ENCODE results near the gene RABL6.

RABL6 gene

GRCh38 chr9:136856541-136857141, 48.9 kb downstream of the RABL6 start:
- FAIRE-seq (no peak), DNase-seq (ENCODE audit: insufficient read length, low spot score) (no peak)
- TF ChIP-seq, protein P1, sequence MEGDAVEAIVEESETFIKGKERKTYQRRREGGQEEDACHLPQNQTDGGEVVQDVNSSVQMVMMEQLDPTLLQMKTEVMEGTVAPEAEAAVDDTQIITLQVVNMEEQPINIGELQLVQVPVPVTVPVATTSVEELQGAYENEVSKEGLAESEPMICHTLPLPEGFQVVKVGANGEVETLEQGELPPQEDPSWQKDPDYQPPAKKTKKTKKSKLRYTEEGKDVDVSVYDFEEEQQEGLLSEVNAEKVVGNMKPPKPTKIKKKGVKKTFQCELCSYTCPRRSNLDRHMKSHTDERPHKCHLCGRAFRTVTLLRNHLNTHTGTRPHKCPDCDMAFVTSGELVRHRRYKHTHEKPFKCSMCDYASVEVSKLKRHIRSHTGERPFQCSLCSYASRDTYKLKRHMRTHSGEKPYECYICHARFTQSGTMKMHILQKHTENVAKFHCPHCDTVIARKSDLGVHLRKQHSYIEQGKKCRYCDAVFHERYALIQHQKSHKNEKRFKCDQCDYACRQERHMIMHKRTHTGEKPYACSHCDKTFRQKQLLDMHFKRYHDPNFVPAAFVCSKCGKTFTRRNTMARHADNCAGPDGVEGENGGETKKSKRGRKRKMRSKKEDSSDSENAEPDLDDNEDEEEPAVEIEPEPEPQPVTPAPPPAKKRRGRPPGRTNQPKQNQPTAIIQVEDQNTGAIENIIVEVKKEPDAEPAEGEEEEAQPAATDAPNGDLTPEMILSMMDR (IDR thresholded peaks at IDR 0.05; ENCODE audit: insufficient read depth, missing control alignments): no peak

- TF ChIP-seq, protein P1 (IDR thresholded peaks at IDR 0.05; ENCODE audit: insufficient read depth, missing control alignments): no peak
- no peak for FAIRE-seq
- DNase-seq (ENCODE audit: insufficient read length, low spot score): no peak
Observed at GRCh38 chr9:136857166-136857565, 49.4 kb downstream of the RABL6 start.

GRCh38 chr9:136857581-136858412, 50.0 kb downstream of the RABL6 start:
- no peak for FAIRE-seq
- TF ChIP-seq, protein P1 (IDR thresholded peaks at IDR 0.05; ENCODE audit: insufficient read depth, missing control alignments): no peak
- DNase-seq (ENCODE audit: insufficient read length, low spot score): no peak

DNA sequence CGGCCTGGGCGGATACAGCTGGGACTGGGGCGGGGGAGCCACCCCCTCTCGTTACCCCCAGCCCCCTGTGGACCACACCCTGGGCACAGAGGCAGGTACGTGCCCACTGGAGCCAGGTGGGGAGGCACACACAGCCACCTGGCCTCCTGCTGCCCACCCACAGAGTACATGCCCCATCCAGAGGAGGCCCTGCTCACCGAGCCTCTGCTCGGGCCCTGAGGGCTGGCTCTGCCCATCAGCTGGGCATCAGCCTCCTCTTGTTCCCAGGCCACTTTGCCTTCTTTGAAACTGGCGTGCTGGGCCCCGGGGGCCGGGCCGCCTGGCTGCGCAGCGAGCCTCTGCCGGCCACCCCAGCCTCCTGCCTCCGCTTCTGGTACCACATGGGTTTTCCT, 50.7 kb downstream of the RABL6 start:
- no peak for FAIRE-seq
- no peak for DNase-seq (ENCODE audit: insufficient read length, low spot score)
- TF ChIP-seq, protein P1 (IDR thresholded peaks at IDR 0.05; ENCODE audit: insufficient read depth, missing control alignments): no peak

DNA sequence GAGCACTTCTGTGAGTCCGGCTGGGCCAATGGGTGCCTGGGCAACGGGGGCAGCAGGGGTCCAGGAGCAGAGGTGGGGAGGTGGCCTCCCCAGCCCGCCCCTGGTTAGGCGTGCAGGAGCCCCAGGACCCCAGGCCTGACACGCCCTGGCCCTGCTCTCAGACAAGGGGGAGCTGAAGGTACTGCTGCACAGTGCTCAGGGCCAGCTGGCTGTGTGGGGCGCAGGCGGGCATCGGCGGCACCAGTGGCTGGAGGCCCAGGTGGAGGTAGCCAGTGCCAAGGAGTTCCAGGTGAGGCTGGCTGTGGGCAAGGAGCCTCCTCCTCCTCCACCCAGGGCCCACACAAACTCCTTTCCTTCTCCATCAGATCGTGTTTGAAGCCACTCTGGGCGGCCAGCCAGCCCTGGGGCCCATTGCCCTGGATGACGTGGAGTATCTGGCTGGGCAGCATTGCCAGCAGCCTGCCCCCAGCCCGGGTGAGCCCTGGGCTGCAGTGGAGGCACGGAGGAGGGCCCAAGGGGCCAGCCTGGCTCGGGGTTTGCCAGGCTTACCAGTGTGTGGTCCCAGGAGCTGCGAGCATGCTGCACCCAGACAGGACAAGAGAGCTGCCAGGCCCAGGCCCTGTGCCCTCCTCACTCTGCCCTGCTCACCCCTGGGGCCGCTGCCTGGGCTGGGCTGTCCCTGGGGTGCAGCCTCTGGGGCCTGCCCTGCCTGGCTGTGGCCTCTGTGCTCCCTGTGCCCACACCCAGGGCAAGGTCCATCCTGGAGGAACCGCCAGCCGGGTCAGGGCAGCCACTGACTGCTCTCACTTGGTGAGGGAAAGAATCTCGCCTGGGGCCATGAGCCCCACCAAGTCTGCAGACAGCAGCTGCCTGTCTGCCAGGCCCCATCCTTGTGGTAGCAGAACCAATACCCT, 51.4 kb downstream of the RABL6 start:
- no peak for DNase-seq (ENCODE audit: insufficient read length, low spot score)

GRCh38 chr9:136860529-136860928, 52.8 kb downstream of the RABL6 start:
- DNase-seq (ENCODE audit: insufficient read length, low spot score) (no peak), FAIRE-seq (no peak)
- TF ChIP-seq, protein P1 (IDR thresholded peaks at IDR 0.05; ENCODE audit: insufficient read depth, missing control alignments): no peak

More for the DNA sequence above, 51.4 kb downstream of the RABL6 start:
- FAIRE-seq: no peak
- TF ChIP-seq, protein P1 (IDR thresholded peaks at IDR 0.05; ENCODE audit: insufficient read depth, missing control alignments): no peak

All from D721Med (cell line).